Measurements from ENCODE around the gene EMID1. TPM values are rescaled to one million over a fixed set of nuclear protein-coding genes. Genes with fewer than 3 reads are reported as not detected.

Gene EMID1
- total RNA-seq, 2 donors from 2014 or later, result not detected

GRCh38 chr22:29288837-29289236, 83.1 kb downstream of the EMID1 start:
- H3K9me3 Mint-ChIP-seq, result no peaks in the 10 kb centered on the region
- H3K4me1 Mint-ChIP-seq, result peaks cover 4% of the 10 kb centered on the region
- H3K36me3 Mint-ChIP-seq (ENCODE audit: low read depth), result peaks cover 100% of the 10 kb centered on the region
- H3K27me3 Mint-ChIP-seq, result no peaks in the 10 kb centered on the region
- no peak for ATAC-seq (replicated peaks)
- no peak overlapping the region for H3K4me3 Mint-ChIP-seq
- peak overlapping the region; percentile 49 for H3K27ac Mint-ChIP-seq

DNA sequence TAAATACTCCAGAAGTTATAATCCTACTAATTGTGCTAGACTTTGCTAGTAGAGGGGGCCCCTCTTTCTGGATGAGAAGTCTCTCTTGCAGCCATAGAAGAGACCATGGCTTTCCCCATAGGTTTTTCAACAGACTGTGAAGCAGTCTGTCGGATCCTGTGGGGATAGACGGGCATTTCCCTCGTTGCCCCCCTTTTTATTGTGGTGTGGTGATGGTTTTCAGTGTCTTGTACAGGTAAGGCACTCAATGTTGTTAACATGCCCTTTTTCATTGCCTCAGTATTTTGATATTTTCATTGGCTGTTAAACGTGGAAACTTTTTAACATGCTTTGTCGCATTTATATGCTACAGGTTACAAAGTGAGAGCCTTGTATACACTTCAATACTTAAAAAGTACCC, 84.4 kb downstream of the EMID1 start:
- H3K27me3 Mint-ChIP-seq, result no peaks in the 10 kb centered on the region
- no peak overlapping the region for H3K4me3 Mint-ChIP-seq
- ATAC-seq (replicated peaks), result no peak
- H3K4me1 Mint-ChIP-seq, result peaks cover 4% of the 10 kb centered on the region
- no peaks in the 10 kb centered on the region for H3K9me3 Mint-ChIP-seq
- H3K36me3 Mint-ChIP-seq (ENCODE audit: low read depth), result peaks cover 100% of the 10 kb centered on the region
- no peak overlapping the region for H3K27ac Mint-ChIP-seq

DNA sequence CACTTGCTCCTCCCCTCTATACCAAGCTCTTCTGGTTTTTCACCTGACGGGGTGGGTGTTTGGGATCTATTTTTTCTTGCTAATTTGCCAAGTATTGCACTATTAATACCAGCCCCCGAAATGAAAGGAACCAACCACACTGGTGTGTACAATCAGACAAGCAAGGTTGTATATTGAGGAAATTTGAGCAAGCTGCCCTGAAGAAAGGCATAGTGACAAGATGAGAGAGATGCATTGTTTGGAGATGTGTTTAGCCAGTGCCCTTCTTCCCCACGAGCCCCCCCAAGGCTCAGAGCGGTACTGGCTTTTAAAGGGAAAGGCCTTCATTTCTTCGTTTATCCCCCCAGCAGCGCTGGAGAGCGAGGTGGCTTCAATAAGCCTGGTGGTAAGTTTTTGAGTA, 85.5 kb downstream of the EMID1 start:
- Mint-ChIP-seq H3K36me3 (ENCODE audit: low read depth) (peaks cover 100% of the 10 kb centered on the region), H3K9me3 (no peaks in the 10 kb centered on the region)
- no peak for ATAC-seq (replicated peaks)

DNA sequence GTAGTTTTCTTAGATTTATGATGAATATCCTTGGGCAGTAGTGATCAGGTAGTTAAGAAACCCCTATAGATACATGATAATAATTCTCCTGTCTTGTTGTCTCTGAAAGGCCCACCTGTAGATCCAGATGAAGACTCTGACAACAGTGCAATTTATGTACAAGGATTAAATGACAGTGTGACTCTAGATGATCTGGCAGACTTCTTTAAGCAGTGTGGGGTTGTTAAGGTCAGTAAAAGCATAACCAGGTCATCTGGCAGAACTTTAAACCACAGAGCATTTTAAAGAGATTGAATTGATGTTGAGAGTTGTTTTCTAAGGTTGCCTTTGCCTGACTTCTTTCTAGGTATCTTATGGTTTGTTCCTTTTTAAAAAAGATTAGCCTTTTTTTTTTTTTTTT, 86.7 kb downstream of the EMID1 start:
- Mint-ChIP-seq H3K9me3 (no peaks in the 10 kb centered on the region), H3K36me3 (ENCODE audit: low read depth) (peaks cover 100% of the 10 kb centered on the region), H3K4me1 (peaks cover 4% of the 10 kb centered on the region), H3K27me3 (no peaks in the 10 kb centered on the region), H3K27ac (no peak overlapping the region), H3K4me3 (no peak overlapping the region)
- no peak for ATAC-seq (replicated peaks)

More for the DNA sequence above, 85.5 kb downstream of the EMID1 start:
- H3K4me3 Mint-ChIP-seq, result no peak overlapping the region
- peak overlapping the region; percentile 58 for H3K27ac Mint-ChIP-seq
- no peaks in the 10 kb centered on the region for H3K27me3 Mint-ChIP-seq
- peaks cover 4% of the 10 kb centered on the region for H3K4me1 Mint-ChIP-seq

DNA sequence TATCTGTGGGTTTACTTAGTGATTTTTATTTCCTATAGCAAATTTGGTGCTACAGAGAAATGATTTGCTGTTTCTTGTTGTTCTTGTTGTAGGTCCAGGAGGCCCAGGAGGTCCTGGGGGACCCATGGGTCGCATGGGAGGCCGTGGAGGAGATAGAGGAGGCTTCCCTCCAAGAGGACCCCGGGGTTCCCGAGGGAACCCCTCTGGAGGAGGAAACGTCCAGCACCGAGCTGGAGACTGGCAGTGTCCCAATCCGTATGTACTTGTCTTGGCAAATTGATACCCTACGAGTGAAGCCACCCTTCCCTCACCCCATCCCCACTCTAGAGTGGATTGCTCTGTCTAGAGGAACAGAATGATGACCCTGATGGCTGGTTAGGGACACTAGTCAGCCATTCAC, 92.9 kb downstream of the EMID1 start:
- peaks cover 7% of the 10 kb centered on the region for H3K4me1 Mint-ChIP-seq
- H3K27ac Mint-ChIP-seq, result peak overlapping the region; percentile 29
- peaks cover 80% of the 10 kb centered on the region for H3K36me3 Mint-ChIP-seq (ENCODE audit: low read depth)
- no peak overlapping the region for H3K4me3 Mint-ChIP-seq
- H3K9me3 Mint-ChIP-seq, result no peaks in the 10 kb centered on the region
- H3K27me3 Mint-ChIP-seq, result no peaks in the 10 kb centered on the region
- ATAC-seq (replicated peaks), result no peak

GRCh38 chr22:29299136-29299900, 93.6 kb downstream of the EMID1 start:
- H3K27ac Mint-ChIP-seq, result peak overlapping the region; percentile 29
- H3K4me1 Mint-ChIP-seq, result peaks cover 7% of the 10 kb centered on the region
- no peaks in the 10 kb centered on the region for H3K9me3 Mint-ChIP-seq
- H3K27me3 Mint-ChIP-seq, result no peaks in the 10 kb centered on the region
- no peak overlapping the region for H3K4me3 Mint-ChIP-seq
- peaks cover 74% of the 10 kb centered on the region for H3K36me3 Mint-ChIP-seq (ENCODE audit: low read depth)
- no peak for ATAC-seq (replicated peaks)

DNA sequence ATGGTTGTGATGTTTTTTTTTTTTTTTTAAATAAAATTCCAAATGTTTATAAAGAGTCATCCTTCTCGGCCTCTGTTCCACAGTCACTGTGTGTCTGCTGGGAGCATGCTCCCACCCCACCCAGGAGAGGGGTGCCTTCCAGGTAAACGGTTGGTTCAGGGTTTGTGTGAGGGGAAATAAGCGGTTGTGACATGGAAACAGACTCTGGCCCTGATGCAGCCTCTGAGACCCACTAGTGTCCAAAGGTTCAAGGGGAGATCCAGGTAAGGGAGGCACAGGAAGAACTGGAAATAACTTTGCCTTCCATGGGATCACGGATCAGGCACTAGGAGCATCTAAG, 94.7 kb downstream of the EMID1 start:
- Mint-ChIP-seq H3K27me3 (no peaks in the 10 kb centered on the region), H3K36me3 (ENCODE audit: low read depth) (peaks cover 62% of the 10 kb centered on the region), H3K4me3 (no peak overlapping the region), H3K4me1 (peaks cover 7% of the 10 kb centered on the region), H3K9me3 (no peaks in the 10 kb centered on the region), H3K27ac (peak overlapping the region; percentile 49)
- no peak for ATAC-seq (replicated peaks)

DNA sequence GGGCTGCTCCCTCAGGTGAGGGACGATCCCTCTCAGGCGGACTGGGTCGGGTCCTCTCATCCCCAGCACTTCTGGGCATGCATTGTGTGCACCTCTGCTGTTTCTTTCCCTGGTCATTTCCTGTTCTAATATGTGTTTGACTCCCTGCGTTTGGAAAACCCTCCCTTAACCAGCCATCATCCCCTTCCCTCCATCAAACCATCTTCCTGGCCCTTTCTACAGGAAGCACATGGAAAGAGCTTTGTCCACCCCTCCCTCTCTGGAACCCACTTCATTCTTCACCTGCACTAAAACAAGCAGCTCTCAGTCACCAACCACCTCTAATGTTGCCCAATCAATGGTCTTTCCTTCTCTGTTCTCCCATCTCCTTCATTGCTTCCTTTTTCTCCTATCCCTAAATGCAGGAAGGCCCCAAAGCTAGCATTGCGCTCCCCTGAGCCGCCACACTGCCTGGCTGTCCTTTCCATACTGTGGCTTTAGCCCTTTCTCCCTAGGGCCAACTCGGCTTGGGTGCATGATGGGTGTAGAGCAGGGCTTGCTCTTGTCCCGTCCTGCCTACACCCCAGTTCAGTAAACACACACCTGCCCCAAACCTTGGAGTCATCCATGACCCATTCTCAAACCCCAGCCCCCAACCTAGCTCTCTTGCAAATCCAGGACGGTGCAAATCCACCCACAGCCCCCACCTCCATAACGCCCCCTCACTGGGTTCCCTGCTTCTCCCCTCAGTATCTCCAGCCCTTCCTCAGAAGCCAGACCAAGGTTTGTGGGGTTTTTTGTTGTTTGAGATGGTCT, 95.3 kb downstream of the EMID1 start:
- H3K27me3 Mint-ChIP-seq, result no peaks in the 10 kb centered on the region
- peak overlapping the region; percentile 49 for H3K27ac Mint-ChIP-seq
- ATAC-seq (replicated peaks), result peak; percentile 15
- H3K36me3 Mint-ChIP-seq (ENCODE audit: low read depth), result peaks cover 57% of the 10 kb centered on the region
- H3K9me3 Mint-ChIP-seq, result no peaks in the 10 kb centered on the region
- peaks cover 7% of the 10 kb centered on the region for H3K4me1 Mint-ChIP-seq
- H3K4me3 Mint-ChIP-seq, result no peak overlapping the region

GRCh38 chr22:29301716-29302401, 96.2 kb downstream of the EMID1 start:
- no peak for ATAC-seq (replicated peaks)
- Mint-ChIP-seq H3K27me3 (no peaks in the 10 kb centered on the region), H3K4me3 (no peak overlapping the region), H3K9me3 (no peaks in the 10 kb centered on the region), H3K36me3 (ENCODE audit: low read depth) (peaks cover 48% of the 10 kb centered on the region), H3K27ac (peak overlapping the region; percentile 49), H3K4me1 (peaks cover 7% of the 10 kb centered on the region)

- Mint-ChIP-seq H3K9me3 (no peaks in the 10 kb centered on the region), H3K27ac (no peak overlapping the region), H3K4me3 (no peak overlapping the region), H3K4me1 (peaks cover 7% of the 10 kb centered on the region), H3K27me3 (no peaks in the 10 kb centered on the region), H3K36me3 (ENCODE audit: low read depth) (peaks cover 43% of the 10 kb centered on the region)
- ATAC-seq (replicated peaks), result no peak
Observed at GRCh38 chr22:29302402-29302680, 96.6 kb downstream of the EMID1 start.

- Mint-ChIP-seq H3K36me3 (ENCODE audit: low read depth) (peaks cover 38% of the 10 kb centered on the region), H3K4me1 (peaks cover 7% of the 10 kb centered on the region), H3K9me3 (no peaks in the 10 kb centered on the region), H3K4me3 (no peak overlapping the region), H3K27ac (no peak overlapping the region), H3K27me3 (no peaks in the 10 kb centered on the region)
- ATAC-seq (replicated peaks), result no peak
Observed at GRCh38 chr22:29302681-29303465, 97.2 kb downstream of the EMID1 start.

- peaks cover 9% of the 10 kb centered on the region for H3K36me3 Mint-ChIP-seq (ENCODE audit: low read depth)
- H3K9me3 Mint-ChIP-seq, result no peaks in the 10 kb centered on the region
- H3K27me3 Mint-ChIP-seq, result no peaks in the 10 kb centered on the region
- H3K27ac Mint-ChIP-seq, result no peak overlapping the region
- peaks cover 6% of the 10 kb centered on the region for H3K4me1 Mint-ChIP-seq
- H3K4me3 Mint-ChIP-seq, result peak overlapping the region; percentile 78
- ATAC-seq (replicated peaks), result no peak
Observed at GRCh38 chr22:29305836-29306174, 100.1 kb downstream of the EMID1 start.

DNA sequence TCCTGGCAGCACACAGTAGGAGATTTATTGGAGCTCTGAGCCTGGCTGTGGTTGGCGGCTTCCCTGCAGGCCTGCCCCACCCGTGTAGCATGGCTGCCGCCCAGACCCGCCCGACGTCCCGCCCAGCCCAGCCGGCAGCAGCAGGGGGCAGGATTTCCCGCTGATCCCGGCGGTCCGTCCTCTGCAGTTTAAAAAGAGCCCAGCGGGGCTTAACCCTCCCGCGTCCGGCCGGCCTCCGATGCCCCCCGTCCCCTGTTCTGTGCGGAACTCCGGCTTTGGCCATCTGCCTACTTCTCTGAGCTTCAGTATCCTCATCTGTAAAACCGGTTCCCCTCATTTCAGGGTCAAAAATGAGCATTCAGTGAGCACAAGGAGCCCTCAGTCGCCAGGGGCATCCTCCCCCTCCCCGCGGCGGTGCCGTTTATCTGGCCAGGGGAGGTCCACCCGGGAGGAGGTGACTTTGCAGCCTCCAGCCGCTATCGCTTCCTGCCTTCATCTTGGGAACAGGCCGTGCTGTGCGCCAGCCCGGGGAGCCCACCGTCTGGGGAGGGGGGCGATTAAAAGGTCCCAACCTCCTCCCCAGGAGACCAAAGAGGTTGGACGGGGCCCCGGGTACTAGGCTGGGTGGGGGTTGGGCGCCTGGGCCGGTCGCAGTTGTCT, 100.6 kb downstream of the EMID1 start, which contains the start of gene GAS2L1:
GAS2L1 (plus strand) TSS at position 476 of the 660 bp plus-strand sequence. CDS start 1,456 bp downstream, outside the sequence.
- peak; percentile 54 for ATAC-seq (replicated peaks)
- H3K27me3 Mint-ChIP-seq, result no peaks in the 10 kb centered on the region
- H3K4me1 Mint-ChIP-seq, result peaks cover under 1% of the 10 kb centered on the region
- no peaks in the 10 kb centered on the region for H3K9me3 Mint-ChIP-seq
- peak within 1 kb of the TSS; percentile 78 for H3K4me3 Mint-ChIP-seq
- peak within 1 kb of the TSS; percentile 41 for H3K27ac Mint-ChIP-seq
- H3K36me3 Mint-ChIP-seq (ENCODE audit: low read depth), result peaks cover 4% of the 10 kb centered on the region

Measured in activated T-helper 17 cell treated with anti-CD3 and anti-CD28 coated beads, Interleukin-2, amount 50 U/mL, for 72 hours (primary cell).